Measurements from ENCODE around the gene PALLD. TPM values are rescaled to one million over a fixed set of nuclear protein-coding genes. Genes with fewer than 3 reads are reported as not detected.
A peak's percentile ranks its signal among the peaks of the same experiment; 100 is the strongest.

Gene PALLD
- total RNA-seq, 1 experiment from 2014 or later = 18.3 TPM

- DNase-seq = no peak
- H3K79me1 ChIP-seq (ENCODE audit: insufficient read depth, low read depth, low read length, poor library complexity, severe bottlenecking) = no peaks in the 10 kb centered on the region
- peak overlapping the region in 2 of 3 experiments; percentile 5 to 60; a peak in 4 of 7 replicates for H3K27ac Mint-ChIP-seq
Observed at GRCh38 chr4:168784786-168785461, 288.1 kb downstream of the PALLD start.

More at GRCh38 chr4:168784786-168785461, 288.1 kb downstream of the PALLD start:
- Mint-ChIP-seq H3K9me3 (no peaks in the 10 kb centered on the region), H3K4me3 (no peak overlapping the region), H3K4me1 (peaks cover 17 to 26% of the 10 kb centered on the region in 2 experiments), H3K27me3 (ENCODE audit: low read depth) (peaks cover 1% of the 10 kb centered on the region; the same call in 1 of the 2 replicates), H3K36me3 (ENCODE audit: insufficient read depth in 1 of 3, low read depth in 3 of 3) (no peaks in the 10 kb centered on the region)
- TF ChIP-seq CTCF (conservative IDR thresholded peaks at IDR 0.05) = no peak
- Histone ChIP-seq H4K5ac (ENCODE audit: insufficient read length, low read depth, low read length) (no peak overlapping the region), H3K23ac (ENCODE audit: insufficient read length, low read depth, low read length) (no peak overlapping the region), H3K4me1 (ENCODE audit: insufficient read depth, low read length) (peaks cover 3% of the 10 kb centered on the region; the same call in 1 of the 2 replicates), H3K79me2 (ENCODE audit: insufficient read depth, low read length) (no peaks in the 10 kb centered on the region), H4K91ac (ENCODE audit: insufficient read length, low read depth, low read length) (no peak overlapping the region), H2BK120ac (ENCODE audit: low read depth, low read length, poor library complexity, severe bottlenecking) (no peak overlapping the region), H3K4me2 (ENCODE audit: insufficient read depth, insufficient read length, low read length) (no peak overlapping the region), H3K4ac (ENCODE audit: low read depth, low read length) (no peak overlapping the region), H3K27ac (ENCODE audit: insufficient read length, low read depth, low read length) (no peak overlapping the region), H3K27me3 (ENCODE audit: insufficient read depth, low read length) (no peaks in the 10 kb centered on the region), H4K20me1 (ENCODE audit: control insufficient read depth, insufficient read depth, insufficient read length) (no peaks in the 10 kb centered on the region), H2AFZ (ENCODE audit: low read length) (no peak overlapping the region), H3T11ph (ENCODE audit: low read length) (no peak overlapping the region), H3K9me3 (ENCODE audit: control insufficient read depth, low read depth, low read length) (no peaks in the 10 kb centered on the region), H2BK20ac (ENCODE audit: low read depth, low read length, poor library complexity, severe bottlenecking) (no peak overlapping the region), H3K14ac (ENCODE audit: insufficient read depth, low read length) (no peak overlapping the region), H3K56ac (ENCODE audit: insufficient read length, low read depth, low read length) (no peak overlapping the region), H2BK15ac (ENCODE audit: low read depth, low read length) (no peak overlapping the region), H3K9ac (ENCODE audit: extremely low read depth, insufficient read length, low read length) (no peak overlapping the region), H4K8ac (replicated peaks; ENCODE audit: insufficient read length, low read depth, low read length) (no peak overlapping the region), H2AK5ac (ENCODE audit: insufficient read length, low read length) (no peak overlapping the region), H3K23me2 (ENCODE audit: insufficient read length, low read depth, low read length, poor library complexity, severe bottlenecking) (no peaks in the 10 kb centered on the region), H3K18ac (ENCODE audit: insufficient read length, low read depth, low read length) (no peak overlapping the region), H2BK5ac (ENCODE audit: insufficient read length, low read length) (no peak overlapping the region), H2BK12ac (ENCODE audit: insufficient read length, low read depth, low read length) (no peak overlapping the region)
- WGBS (ENCODE audit: extremely low coverage, insufficient read length, low lambda C conversion rate) = no CpG with 5 or more reads among the region's 10 CpGs

Measured in H9 (cell line).